Heart left ventricle (tissue), 16 donors: Measurements from ENCODE around the gene SEMA4D. TPM values are rescaled to one million over a fixed set of nuclear protein-coding genes. Genes with fewer than 3 reads are reported as not detected.

Experiments
- ATAC-seq, 4 donors: fragments of 200-7000 bp; cut with Tn5 transposase; one replicate each; pipeline ENCODE4 v1.9.1; 2020 to 2022; ENCODE audit warnings: moderate library complexity in 4 of 4, mild to moderate bottlenecking in 3 of 4, moderate number of reproducible peaks in 1 of 4
- DNase-seq, 5 donors: peaks; one replicate each; pipeline ENCODE4 v3.0.0-alpha.2; 2020
- H3K27ac ChIP-seq, 12 donors: fragments of 200-600 bp; sonication (generic) in 4 of 12; one replicate each; pipeline versions ENCODE4 v1.5.0 to v1.8.0; 2016 to 2022; ENCODE audit warnings: mild to moderate bottlenecking in 2 of 12
- H3K27me3 ChIP-seq, 9 donors: fragments of 200-600 bp; sonication (generic) in 2 of 9; one replicate each; pipeline versions ENCODE4 v1.5.1 to v1.8.0; 2016 to 2022; ENCODE audit warnings: mild to moderate bottlenecking in 3 of 9
- H3K36me3 ChIP-seq, 9 donors: fragments of 200-600 bp; sonication (generic) in 2 of 9; one replicate each; pipeline versions ENCODE4 v1.5.0 to v1.8.0; 2018 to 2022; ENCODE audit warnings: mild to moderate bottlenecking in 2 of 9
- H3K4me1 ChIP-seq, 12 donors: fragments of 200-600 bp; sonication (generic) in 4 of 12; one replicate each; pipeline versions ENCODE4 v1.5.0 to v1.8.0; 2016 to 2022; ENCODE audit warnings: mild to moderate bottlenecking in 3 of 12
- H3K4me3 ChIP-seq, 12 donors: fragments of 200-600 bp; sonication (generic) in 4 of 12; one replicate each; pipeline versions ENCODE4 v1.5.0 to v1.8.0; 2017 to 2022; ENCODE audit warnings: mild to moderate bottlenecking in 9 of 12, moderate library complexity in 4 of 12
- H3K9me3 ChIP-seq, 12 donors: fragments of 200-600 bp; sonication (generic) in 4 of 12; one replicate each; pipeline versions ENCODE4 v1.5.0 to v1.8.0; 2016 to 2022; ENCODE audit warnings: mild to moderate bottlenecking in 1 of 12
- POLR2A ChIP-seq, 2 donors: fragments of 450-650 bp; IDR thresholded peaks; one replicate each; pipeline ENCODE4 v1.6.1; 2017; ENCODE audit warnings: antibody characterized with exemption in 2 of 2, mild to moderate bottlenecking in 2 of 2, moderate library complexity in 2 of 2
- WGBS, 4 donors: extraction: QIAGEN DNeasy Blood & Tissue Kit in 2 of 4; methylation state at CpG; one replicate each; pipeline versions ENCODE4 v1.1.5 to v1.1.7; 2013 to 2018; 5-methylcytosine and 5-hydroxymethylcytosine counted together
- intact Hi-C, 10 donors: fragments of 100-400 bp; cut with DNase I; formaldehyde crosslinking; loops; one replicate each; pipeline versions ENCODE4 v1.11.1 to v1.14.2; 2022
- polyA plus RNA-seq, 2 donors: library from polyadenylated mRNA; stranded (reverse); fragments of 200-250 nt; gene quantifications; one replicate each; pipeline ENCODE4 v1.2.3, GENCODE V29; 2013
- total RNA-seq, 9 donors: library from RNA; depleted of rRNA in 2 of 9; stranded (reverse); fragments of >200 nt in 2 of 9; fragmentation: NEBNext Ultra II Directional in 3 of 9; extraction: Animal tissue kit (Norgen Biotek cat#: 25700) in 3 of 9; gene quantifications; one replicate each; pipeline versions ENCODE4 v1.1.0 to v1.2.4, GENCODE V29; 2016 to 2023
- TF ChIP-seq, protein P1 (sequence below), 12 donors: fragments of 200-600 bp; sonication (generic) in 4 of 12; IDR thresholded peaks; one replicate each; pipeline versions ENCODE4 v1.5.0 to v1.8.0; 2018 to 2022; ENCODE audit warnings: antibody characterized with exemption in 12 of 12, mild to moderate bottlenecking in 5 of 12
- donor health status: ischemic (EF 13 %, LVEDD 7.1; RV severe dilation, severe dysfunction).
- donor health status: healthy with polysubstance abuse.
- donor health status: DM: no; HTN: yes; CAD: no.
- donor health status: DM: no; HTN: no; CAD: no.
- donor health status: ischemic (EF 25% LVEDD 6.9; RV normal size, moderate dysfunction).
- donor health status: ischemic (EF 25% LVEDD 5.7; RV mildly dilated, moderate dysfunction).
- donor health status: healthy.
- donor health status: DM: yes; HTN: yes; CAD: no.
- donor health status: ischemic (EF 35%, LVEDD 5.7; RV mildly dilated, moderate dysfunction).
- donor health status: nonischemic (EF 11% LVEDD 7.7; RV severe dilation, severe dysfunction).
- donor health status: DM: yes; HTN: yes; CAD: no.
- donor health status: PGD.
- donor health status: ischemic (EF 29% LVEDD 5.4; RV normal size, mild dysfunction).
- donor health status: nonischemic (EF 23%, LVEDD 6.1; RV moderate dilation, normal function).

The SEMA4D gene
- total and polyA plus RNA-seq, 11 donors = 4.0 to 59.8 (median 20.2) TPM

DNA sequence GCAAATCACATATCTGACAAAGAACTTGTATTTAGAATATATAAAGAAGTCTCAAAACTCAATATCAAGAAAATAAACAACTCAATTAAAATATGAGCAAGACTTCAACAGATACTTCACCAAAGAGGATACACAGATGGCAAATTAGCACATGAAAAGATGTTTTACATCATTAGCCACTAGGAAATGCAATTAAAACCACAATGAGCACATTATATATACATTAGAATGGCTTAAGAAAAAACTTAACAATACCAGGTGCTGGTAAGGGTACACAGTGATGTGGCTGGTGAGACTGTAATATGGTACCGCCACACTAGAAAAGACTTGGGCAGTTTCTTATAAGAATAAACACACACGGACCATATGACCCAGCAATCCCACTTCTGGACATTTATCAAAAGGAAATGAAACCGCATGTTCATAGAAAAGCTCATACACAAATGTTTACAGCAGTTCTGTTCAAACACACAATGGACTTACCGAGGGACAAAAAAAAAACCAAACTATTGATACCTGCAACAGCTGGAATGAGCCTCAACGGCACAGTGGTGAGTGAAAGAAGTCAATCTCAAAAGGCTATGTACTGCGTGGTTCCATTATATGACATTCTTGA lies 27.6 kb downstream of the SEMA4D start:
- H3K4me1 ChIP-seq = peaks cover 0 to 72% (median 0%) of the 10 kb centered on the region in 12 donors
- intact Hi-C loops = no loop called here
- H3K9me3 ChIP-seq = no peaks in the 10 kb centered on the region
- H3K36me3 ChIP-seq = peaks cover 0 to 17% (median 0%) of the 10 kb centered on the region in 9 donors
- no peak overlapping the region for H3K4me3 ChIP-seq
- 74 to 83% (median 81%) methylated on average over 6 of the region's 6 CpGs for WGBS, 4 donors
- TF ChIP-seq, protein P1, sequence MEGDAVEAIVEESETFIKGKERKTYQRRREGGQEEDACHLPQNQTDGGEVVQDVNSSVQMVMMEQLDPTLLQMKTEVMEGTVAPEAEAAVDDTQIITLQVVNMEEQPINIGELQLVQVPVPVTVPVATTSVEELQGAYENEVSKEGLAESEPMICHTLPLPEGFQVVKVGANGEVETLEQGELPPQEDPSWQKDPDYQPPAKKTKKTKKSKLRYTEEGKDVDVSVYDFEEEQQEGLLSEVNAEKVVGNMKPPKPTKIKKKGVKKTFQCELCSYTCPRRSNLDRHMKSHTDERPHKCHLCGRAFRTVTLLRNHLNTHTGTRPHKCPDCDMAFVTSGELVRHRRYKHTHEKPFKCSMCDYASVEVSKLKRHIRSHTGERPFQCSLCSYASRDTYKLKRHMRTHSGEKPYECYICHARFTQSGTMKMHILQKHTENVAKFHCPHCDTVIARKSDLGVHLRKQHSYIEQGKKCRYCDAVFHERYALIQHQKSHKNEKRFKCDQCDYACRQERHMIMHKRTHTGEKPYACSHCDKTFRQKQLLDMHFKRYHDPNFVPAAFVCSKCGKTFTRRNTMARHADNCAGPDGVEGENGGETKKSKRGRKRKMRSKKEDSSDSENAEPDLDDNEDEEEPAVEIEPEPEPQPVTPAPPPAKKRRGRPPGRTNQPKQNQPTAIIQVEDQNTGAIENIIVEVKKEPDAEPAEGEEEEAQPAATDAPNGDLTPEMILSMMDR (IDR thresholded peaks at IDR 0.05) = no peak
- no peak for TF ChIP-seq POLR2A (IDR thresholded peaks at IDR 0.05)
- no peak for DNase-seq
- H3K27me3 ChIP-seq = no peaks in the 10 kb centered on the region
- ATAC-seq = no peak
- peak overlapping the region in 1 of 12 donors; percentile 48 for H3K27ac ChIP-seq

DNA sequence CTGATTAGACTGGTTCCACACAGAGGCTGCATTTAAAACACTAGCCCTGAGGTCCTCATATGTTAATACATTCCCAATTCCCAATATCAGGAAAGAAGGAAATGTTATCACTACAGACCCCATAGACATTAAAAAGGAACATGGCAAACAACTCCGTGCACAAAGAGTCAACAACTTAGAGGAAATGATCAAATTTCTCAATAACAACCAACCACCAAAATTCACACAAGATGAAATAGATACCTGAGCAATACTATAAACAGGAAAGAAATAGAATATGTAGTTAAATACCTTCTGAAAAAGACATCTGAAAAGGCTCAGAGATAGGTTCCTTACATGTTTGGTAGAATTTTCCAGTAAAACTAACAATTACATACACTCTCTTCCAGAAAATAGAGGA lies 28.9 kb downstream of the SEMA4D start:
- Histone ChIP-seq H3K36me3 (peaks cover 0 to 7% (median 0%) of the 10 kb centered on the region in 9 donors), H3K9me3 (no peaks in the 10 kb centered on the region), H3K27me3 (no peaks in the 10 kb centered on the region), H3K27ac (peak overlapping the region in 1 of 12 donors; percentile 83), H3K4me1 (peaks cover 0 to 74% (median 0%) of the 10 kb centered on the region in 12 donors), H3K4me3 (no peak overlapping the region)
- TF ChIP-seq, protein P1 (IDR thresholded peaks at IDR 0.05) = no peak
- no peak for TF ChIP-seq POLR2A (IDR thresholded peaks at IDR 0.05)
- ATAC-seq (no peak), DNase-seq (no peak)
- intact Hi-C loops = no loop called here
- 67 to 86% (median 70%) methylated on average over 1 of the region's 1 CpG for WGBS, 4 donors

DNA sequence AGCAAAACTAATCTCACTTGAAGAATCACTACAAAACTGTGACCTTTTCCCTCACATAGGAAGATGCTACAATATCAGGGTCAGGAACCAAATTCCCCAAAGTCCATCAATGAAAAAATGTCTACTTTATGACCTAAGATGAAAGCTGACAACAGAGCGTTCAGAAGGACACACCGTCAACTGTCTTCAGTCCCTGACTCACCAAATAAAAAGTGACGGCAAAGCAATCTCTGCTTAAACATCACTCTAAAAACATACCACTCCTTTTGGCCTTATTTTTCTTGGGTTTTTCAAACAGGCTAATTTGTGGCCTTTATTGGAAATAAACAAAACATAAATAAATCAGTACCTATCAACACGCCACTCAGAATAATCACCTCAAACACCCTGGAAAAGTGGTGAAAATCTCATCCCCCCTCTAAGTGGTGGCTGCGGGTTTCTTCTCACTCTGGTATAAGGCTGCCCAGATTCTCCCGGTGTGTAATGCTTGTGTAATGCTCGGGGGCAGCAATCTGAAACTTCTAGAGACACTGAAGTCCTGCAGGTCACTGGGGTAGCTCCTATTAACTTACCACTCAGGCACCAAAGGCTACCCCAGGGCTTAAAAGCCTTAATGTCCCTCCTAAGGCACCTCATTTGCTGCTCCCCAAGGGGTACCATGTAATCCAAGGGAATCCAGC lies 29.5 kb downstream of the SEMA4D start:
- ATAC-seq = no peak

DNA sequence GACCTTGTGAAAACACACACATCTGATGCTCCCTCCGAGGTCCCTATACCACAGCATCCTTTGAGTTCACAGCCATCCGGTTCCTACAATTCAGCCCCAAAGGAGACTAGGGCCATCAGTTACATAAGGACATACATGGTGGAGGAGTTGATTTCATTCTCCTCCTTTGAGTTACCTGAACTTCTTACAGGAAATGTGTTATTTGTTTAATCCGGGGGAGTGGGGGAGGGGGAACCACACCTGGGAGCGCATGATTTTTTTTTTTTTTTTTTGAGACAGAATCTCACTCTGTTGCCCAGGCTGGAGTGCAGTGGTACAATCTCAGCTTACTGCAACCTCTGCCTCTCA lies 30.7 kb downstream of the SEMA4D start:
- H3K27me3 ChIP-seq = no peaks in the 10 kb centered on the region
- peak overlapping the region in 1 of 12 donors; percentile 83 for H3K27ac ChIP-seq
- ATAC-seq (no peak), DNase-seq (no peak)
- H3K4me3 ChIP-seq = no peak overlapping the region
- H3K9me3 ChIP-seq = no peaks in the 10 kb centered on the region
- no peak for TF ChIP-seq POLR2A (IDR thresholded peaks at IDR 0.05)
- TF ChIP-seq, protein P1 (IDR thresholded peaks at IDR 0.05) = no peak
- intact Hi-C loops = no loop called here
- H3K36me3 ChIP-seq = peaks cover 0 to 5% (median 0%) of the 10 kb centered on the region in 9 donors
- WGBS, 4 donors = 82 to 87% (median 83%) methylated on average over 4 of the region's 4 CpGs
- H3K4me1 ChIP-seq = peaks cover 0 to 86% (median 0%) of the 10 kb centered on the region in 12 donors

More for the DNA sequence above, 29.5 kb downstream of the SEMA4D start:
- no peak overlapping the region for H3K4me3 ChIP-seq
- no peak for DNase-seq
- H3K4me1 ChIP-seq = peaks cover 0 to 76% (median 0%) of the 10 kb centered on the region in 12 donors
- H3K36me3 ChIP-seq = peaks cover 0 to 5% (median 0%) of the 10 kb centered on the region in 9 donors
- peak overlapping the region in 1 of 12 donors; percentile 83 for H3K27ac ChIP-seq
- H3K9me3 ChIP-seq = no peaks in the 10 kb centered on the region
- H3K27me3 ChIP-seq = no peaks in the 10 kb centered on the region
- TF ChIP-seq, protein P1 (IDR thresholded peaks at IDR 0.05) = no peak
- no peak for TF ChIP-seq POLR2A (IDR thresholded peaks at IDR 0.05)
- intact Hi-C loops = no loop called here
- WGBS, 4 donors = 88 to 90% (median 89%) methylated on average over 7 of the region's 7 CpGs
